SU-DHL-6 (cell line): Measurements from ENCODE around the gene ANKRD44.

Experiments used
- H2AFZ ChIP-seq: fragments of 200-600 bp; sonication (generic); 2 replicates; pipeline ENCODE4 v1.6.1; 2014; ENCODE audit warnings: low read depth, mild to moderate bottlenecking, moderate library complexity, mixed read lengths, antibody characterized with exemption, low read length; ENCODE audit not compliant: severe bottlenecking
- H3F3A ChIP-seq: fragments of 200-600 bp; shearing (Covaris generic); 2 replicates; pipeline ENCODE4 v1.6.0; 2016; ENCODE audit warnings: antibody characterized with exemption, mild to moderate bottlenecking; ENCODE audit not compliant: insufficient read depth
- H3K27ac ChIP-seq: fragments of 200-600 bp; sonication (generic); 2 replicates; pipeline ENCODE4 v1.5.1; 2016; ENCODE audit warnings: low read depth, mild to moderate bottlenecking, low read length, moderate library complexity, mixed read lengths
- H3K27me3 ChIP-seq: fragments of 200-600 bp; sonication (generic), shearing (Covaris generic); 2 replicates; pipeline ENCODE4 v1.6.0; 2014; ENCODE audit warnings: mild to moderate bottlenecking, low read length
- H3K36me3 ChIP-seq: fragments of 200-600 bp; sonication (generic); 2 replicates; pipeline ENCODE4 v1.6.1; 2014; ENCODE audit warnings: mild to moderate bottlenecking, low read length, mixed read lengths
- H3K4me2 ChIP-seq: fragments of 300-600, 200-600 bp; shearing (Covaris generic), sonication (generic); 2 replicates; pipeline ENCODE4 v1.6.0; 2014; ENCODE audit warnings: low read length, low read depth, mild to moderate bottlenecking; ENCODE audit not compliant: poor library complexity, severe bottlenecking
- H3K4me3 ChIP-seq: fragments of 200-600 bp; sonication (generic); 2 replicates; pipeline ENCODE4 v1.5.1; 2014; ENCODE audit warnings: antibody characterized with exemption, low read length, mild to moderate bottlenecking, mixed read lengths; ENCODE audit not compliant: insufficient read depth, poor library complexity, severe bottlenecking
- H3K79me2 ChIP-seq: fragments of 200-600 bp; sonication (generic); 2 replicates; pipeline ENCODE4 v1.6.1; 2014; ENCODE audit warnings: mild to moderate bottlenecking, low read length, moderate library complexity; ENCODE audit not compliant: insufficient read depth
- H3K9ac ChIP-seq: fragments of 200-600 bp; sonication (generic); 2 replicates; pipeline ENCODE4 v1.7.0; 2014; ENCODE audit warnings: mild to moderate bottlenecking, low read length
- H3K9me2 ChIP-seq: fragments of 200-600 bp; sonication (generic); replicated peaks from 2 replicates; pipeline ENCODE4 v1.6.1; 2014; ENCODE audit warnings: low read length; ENCODE audit not compliant: insufficient read depth
- H3K9me3 ChIP-seq: fragments of 200-600 bp; sonication (generic); 2 replicates; pipeline ENCODE4 v1.6.1; 2014; ENCODE audit warnings: low read length, mixed read lengths; ENCODE audit not compliant: insufficient read depth
- H4K20me1 ChIP-seq: fragments of 200-600 bp; sonication (generic); 2 replicates; pipeline ENCODE4 v1.6.1; 2014; ENCODE audit warnings: low read depth, mild to moderate bottlenecking, antibody characterized with exemption, low read length, moderate library complexity, mixed read lengths
- EZH2phosphoT487 ChIP-seq: fragments of 200-600 bp; sonication (generic), shearing (Covaris generic); conservative IDR thresholded peaks from 2 replicates; pipeline ENCODE4 v1.6.1; 2018; ENCODE audit warnings: mild to moderate bottlenecking, antibody characterized with exemption, low read length, moderate library complexity, mixed read lengths
- TF ChIP-seq, protein P1 (sequence below): fragments of 200-600 bp; sonication (generic); IDR thresholded peaks from one replicate; pipeline ENCODE4 v1.5.1; 2017; ENCODE audit warnings: antibody characterized with exemption, mild to moderate bottlenecking, low read length, moderate library complexity; ENCODE audit not compliant: insufficient read depth, poor library complexity, severe bottlenecking

ANKRD44 gene

DNA sequence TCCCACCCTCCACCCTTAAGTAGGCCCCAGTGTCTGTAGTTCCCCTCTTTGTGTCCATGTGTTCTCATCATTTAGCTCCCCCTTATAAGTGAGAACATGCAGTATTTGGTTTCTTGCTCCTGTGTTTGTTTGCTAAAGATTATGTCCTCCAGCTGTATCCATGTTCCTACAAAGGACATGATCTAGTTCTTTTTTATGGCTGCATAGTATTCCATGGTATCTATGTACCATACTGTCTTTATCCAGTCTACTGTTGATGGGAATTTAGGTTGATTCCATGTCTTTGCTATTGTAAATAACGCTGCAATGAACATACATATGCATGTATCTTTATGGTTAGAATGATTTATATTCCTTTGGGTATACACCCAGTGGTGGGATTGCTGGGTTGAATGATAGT lies 233.9 kb downstream of the ANKRD44 start:
- Histone ChIP-seq H3K4me2 (no peak overlapping the region), H3K36me3 (peaks cover 8% of the 10 kb centered on the region; the same call in 1 of the 2 replicates), H3K9ac (no peak overlapping the region), H3K27ac (no peak overlapping the region), H3K9me3 (no peaks in the 10 kb centered on the region), H4K20me1 (no peaks in the 10 kb centered on the region), H3K9me2 (no peaks in the 10 kb centered on the region), H3K4me3 (no peak overlapping the region), H3K27me3 (no peaks in the 10 kb centered on the region), H3F3A (no peaks in the 10 kb centered on the region), H3K79me2 (no peaks in the 10 kb centered on the region), H2AFZ (no peak overlapping the region)
- TF ChIP-seq EZH2phosphoT487: no peak
- TF ChIP-seq, protein P1, sequence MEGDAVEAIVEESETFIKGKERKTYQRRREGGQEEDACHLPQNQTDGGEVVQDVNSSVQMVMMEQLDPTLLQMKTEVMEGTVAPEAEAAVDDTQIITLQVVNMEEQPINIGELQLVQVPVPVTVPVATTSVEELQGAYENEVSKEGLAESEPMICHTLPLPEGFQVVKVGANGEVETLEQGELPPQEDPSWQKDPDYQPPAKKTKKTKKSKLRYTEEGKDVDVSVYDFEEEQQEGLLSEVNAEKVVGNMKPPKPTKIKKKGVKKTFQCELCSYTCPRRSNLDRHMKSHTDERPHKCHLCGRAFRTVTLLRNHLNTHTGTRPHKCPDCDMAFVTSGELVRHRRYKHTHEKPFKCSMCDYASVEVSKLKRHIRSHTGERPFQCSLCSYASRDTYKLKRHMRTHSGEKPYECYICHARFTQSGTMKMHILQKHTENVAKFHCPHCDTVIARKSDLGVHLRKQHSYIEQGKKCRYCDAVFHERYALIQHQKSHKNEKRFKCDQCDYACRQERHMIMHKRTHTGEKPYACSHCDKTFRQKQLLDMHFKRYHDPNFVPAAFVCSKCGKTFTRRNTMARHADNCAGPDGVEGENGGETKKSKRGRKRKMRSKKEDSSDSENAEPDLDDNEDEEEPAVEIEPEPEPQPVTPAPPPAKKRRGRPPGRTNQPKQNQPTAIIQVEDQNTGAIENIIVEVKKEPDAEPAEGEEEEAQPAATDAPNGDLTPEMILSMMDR: no peak

DNA sequence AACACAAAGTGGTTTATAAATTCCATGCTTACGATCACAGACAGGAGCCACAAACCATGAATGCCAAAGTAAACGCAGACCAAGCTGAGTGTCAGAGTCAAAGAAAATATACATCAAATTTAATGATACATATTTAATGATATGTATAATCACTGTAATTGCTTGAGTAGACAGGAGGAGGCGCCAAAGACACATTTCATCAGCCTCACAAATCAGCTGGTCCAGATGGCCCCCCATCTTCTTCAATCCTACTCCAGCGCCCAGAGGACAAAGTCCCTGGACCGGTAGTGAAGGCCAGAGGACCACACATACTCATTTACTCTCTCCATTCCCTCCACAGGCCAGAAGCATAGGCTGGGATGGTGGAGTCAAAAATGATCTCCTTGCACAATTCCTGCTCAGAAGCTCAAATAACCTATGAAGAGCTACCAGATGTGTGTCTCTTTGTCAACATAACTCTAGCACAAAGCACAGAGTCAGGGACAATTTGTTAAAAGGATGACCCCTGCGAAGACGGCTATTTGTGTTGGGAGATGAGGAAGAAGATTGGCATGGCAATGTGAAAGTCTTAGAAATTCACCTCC lies 234.7 kb downstream of the ANKRD44 start:
- no peaks in the 10 kb centered on the region for H3K9me2 ChIP-seq
- H3F3A ChIP-seq: no peaks in the 10 kb centered on the region; the same call in 1 of the 2 replicates
- no peaks in the 10 kb centered on the region for H3K79me2 ChIP-seq
- H3K9me3 ChIP-seq: no peaks in the 10 kb centered on the region
- no peak overlapping the region for H3K4me2 ChIP-seq
- no peaks in the 10 kb centered on the region for H4K20me1 ChIP-seq
- H3K27me3 ChIP-seq: no peaks in the 10 kb centered on the region
- no peak overlapping the region for H3K4me3 ChIP-seq
- no peak overlapping the region for H2AFZ ChIP-seq
- TF ChIP-seq, protein P1: peak; percentile 63
- TF ChIP-seq EZH2phosphoT487: no peak
- peaks cover 8% of the 10 kb centered on the region; the same call in 1 of the 2 replicates for H3K36me3 ChIP-seq
- H3K27ac ChIP-seq: no peak overlapping the region
- no peak overlapping the region for H3K9ac ChIP-seq

DNA sequence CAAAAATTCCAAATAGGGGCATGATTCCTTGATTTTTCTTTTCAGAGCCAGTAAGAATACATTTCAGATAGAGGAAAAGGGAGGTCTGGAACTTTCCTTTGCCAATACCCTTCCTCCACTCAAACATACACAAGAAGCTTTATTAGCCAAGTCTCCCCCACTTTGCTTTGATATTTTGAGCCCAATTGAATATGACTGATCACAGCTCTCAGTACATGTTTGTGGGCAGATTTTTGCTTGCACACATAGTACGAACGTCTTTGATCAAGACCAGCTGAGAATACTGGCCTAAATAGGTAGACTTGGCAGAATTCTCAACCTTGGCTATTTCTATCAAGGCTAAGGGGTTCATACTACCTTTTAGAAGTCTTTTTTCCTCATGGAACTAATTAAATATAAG lies 235.3 kb downstream of the ANKRD44 start:
- H3K27ac ChIP-seq: no peak overlapping the region
- H3F3A ChIP-seq: peaks cover 2% of the 10 kb centered on the region; the same call in 1 of the 2 replicates
- H3K4me3 ChIP-seq: no peak overlapping the region
- no peaks in the 10 kb centered on the region for H3K79me2 ChIP-seq
- no peak overlapping the region for H2AFZ ChIP-seq
- no peaks in the 10 kb centered on the region for H3K9me2 ChIP-seq
- H3K9me3 ChIP-seq: no peaks in the 10 kb centered on the region
- H3K9ac ChIP-seq: no peak overlapping the region
- H3K36me3 ChIP-seq: peaks cover 8% of the 10 kb centered on the region; the same call in 1 of the 2 replicates
- H3K27me3 ChIP-seq: no peaks in the 10 kb centered on the region
- H3K4me2 ChIP-seq: no peak overlapping the region
- TF ChIP-seq EZH2phosphoT487: no peak
- TF ChIP-seq, protein P1: no peak
- no peaks in the 10 kb centered on the region for H4K20me1 ChIP-seq
